Lower lobe of right lung (tissue), 2 donors: Measurements from ENCODE around the gene SIVA1. TPM values are rescaled to one million over a fixed set of nuclear protein-coding genes. Genes with fewer than 3 reads are reported as not detected.

Experiments
- ATAC-seq, 2 donors: fragments of 200-7000 bp; cut with Tn5 transposase; one replicate each; pipeline ENCODE4 v1.9.1; 2020 to 2022; ENCODE audit warnings: mild to moderate bottlenecking in 2 of 2, moderate library complexity in 2 of 2
- DNase-seq: peaks from one replicate; pipeline ENCODE4 v3.0.0-alpha.2; 2020
- H3K27ac ChIP-seq: fragments of 200-600 bp; one replicate; pipeline ENCODE4 v1.8.0; 2022
- H3K27me3 ChIP-seq: fragments of 200-600 bp; one replicate; pipeline ENCODE4 v1.8.0; 2022; ENCODE audit warnings: low read depth
- H3K36me3 ChIP-seq: fragments of 200-600 bp; one replicate; pipeline ENCODE4 v1.8.0; 2022; ENCODE audit warnings: mild to moderate bottlenecking
- H3K4me1 ChIP-seq: fragments of 200-600 bp; one replicate; pipeline ENCODE4 v1.8.0; 2022
- H3K4me3 ChIP-seq: fragments of 200-600 bp; one replicate; pipeline ENCODE4 v1.8.0; 2022; ENCODE audit warnings: mild to moderate bottlenecking
- H3K9me3 ChIP-seq: fragments of 200-600 bp; one replicate; pipeline ENCODE4 v1.8.0; 2022
- intact Hi-C: fragments of 100-400 bp; cut with DNase I; formaldehyde crosslinking; loops from one replicate; pipeline ENCODE4 v1.11.0; 2022
- total RNA-seq: library from RNA; stranded (reverse); fragmentation: NEBNext Ultra II Directional; extraction: Animal tissue kit (Norgen Biotek cat#: 25700); gene quantifications from one replicate; pipeline ENCODE4 v1.2.1, GENCODE V29; 2021
- TF ChIP-seq, protein P1 (sequence below): fragments of 200-600 bp; IDR thresholded peaks from one replicate; pipeline ENCODE4 v1.8.0; 2022; ENCODE audit warnings: antibody characterized with exemption, mild to moderate bottlenecking
- donor health status: DM: no; HTN: yes; CAD: no; lungs with severe emphysema.

SIVA1 gene
- total RNA-seq, 1 donor from 2014 or later: 66.3 TPM

DNA sequence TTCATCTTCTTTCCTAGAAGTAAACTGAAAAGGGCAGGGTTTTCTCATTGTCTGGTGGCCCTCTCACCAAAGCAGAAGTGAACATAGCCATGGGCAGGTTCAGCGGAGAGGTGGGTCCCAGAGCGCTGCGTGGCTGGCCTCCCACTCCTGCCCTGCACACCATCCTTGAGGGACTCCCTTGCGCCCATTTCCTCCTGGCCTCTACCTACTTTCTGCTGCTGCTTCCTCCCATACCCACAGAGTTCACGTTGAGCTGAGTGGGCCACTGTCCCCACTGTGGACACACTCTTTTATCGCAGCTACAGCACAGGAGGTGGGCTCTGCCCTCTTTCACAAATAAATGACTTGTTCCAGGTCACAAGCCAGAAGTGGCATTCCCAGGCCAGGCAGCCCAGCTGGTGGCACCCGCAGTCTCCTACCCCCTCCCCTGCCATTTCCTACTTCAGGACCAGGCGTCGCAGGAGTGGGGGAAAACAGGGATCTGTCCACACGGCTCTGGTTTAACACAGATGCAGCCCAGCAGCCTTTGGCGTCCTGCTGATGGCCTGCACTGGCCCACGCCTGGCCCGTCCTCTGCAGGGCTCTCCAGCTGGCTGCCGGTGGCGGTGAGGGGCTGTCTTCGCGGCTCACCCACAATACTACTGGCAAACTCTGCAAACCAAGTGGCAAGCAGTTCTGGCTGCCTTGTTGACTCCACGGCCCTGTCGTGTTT is 4.9 kb downstream of the SIVA1 start:
- intact Hi-C loops: no loop called here
- peaks cover 68% of the 10 kb centered on the region for H3K36me3 ChIP-seq
- TF ChIP-seq, protein P1, sequence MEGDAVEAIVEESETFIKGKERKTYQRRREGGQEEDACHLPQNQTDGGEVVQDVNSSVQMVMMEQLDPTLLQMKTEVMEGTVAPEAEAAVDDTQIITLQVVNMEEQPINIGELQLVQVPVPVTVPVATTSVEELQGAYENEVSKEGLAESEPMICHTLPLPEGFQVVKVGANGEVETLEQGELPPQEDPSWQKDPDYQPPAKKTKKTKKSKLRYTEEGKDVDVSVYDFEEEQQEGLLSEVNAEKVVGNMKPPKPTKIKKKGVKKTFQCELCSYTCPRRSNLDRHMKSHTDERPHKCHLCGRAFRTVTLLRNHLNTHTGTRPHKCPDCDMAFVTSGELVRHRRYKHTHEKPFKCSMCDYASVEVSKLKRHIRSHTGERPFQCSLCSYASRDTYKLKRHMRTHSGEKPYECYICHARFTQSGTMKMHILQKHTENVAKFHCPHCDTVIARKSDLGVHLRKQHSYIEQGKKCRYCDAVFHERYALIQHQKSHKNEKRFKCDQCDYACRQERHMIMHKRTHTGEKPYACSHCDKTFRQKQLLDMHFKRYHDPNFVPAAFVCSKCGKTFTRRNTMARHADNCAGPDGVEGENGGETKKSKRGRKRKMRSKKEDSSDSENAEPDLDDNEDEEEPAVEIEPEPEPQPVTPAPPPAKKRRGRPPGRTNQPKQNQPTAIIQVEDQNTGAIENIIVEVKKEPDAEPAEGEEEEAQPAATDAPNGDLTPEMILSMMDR: no peak

DNA sequence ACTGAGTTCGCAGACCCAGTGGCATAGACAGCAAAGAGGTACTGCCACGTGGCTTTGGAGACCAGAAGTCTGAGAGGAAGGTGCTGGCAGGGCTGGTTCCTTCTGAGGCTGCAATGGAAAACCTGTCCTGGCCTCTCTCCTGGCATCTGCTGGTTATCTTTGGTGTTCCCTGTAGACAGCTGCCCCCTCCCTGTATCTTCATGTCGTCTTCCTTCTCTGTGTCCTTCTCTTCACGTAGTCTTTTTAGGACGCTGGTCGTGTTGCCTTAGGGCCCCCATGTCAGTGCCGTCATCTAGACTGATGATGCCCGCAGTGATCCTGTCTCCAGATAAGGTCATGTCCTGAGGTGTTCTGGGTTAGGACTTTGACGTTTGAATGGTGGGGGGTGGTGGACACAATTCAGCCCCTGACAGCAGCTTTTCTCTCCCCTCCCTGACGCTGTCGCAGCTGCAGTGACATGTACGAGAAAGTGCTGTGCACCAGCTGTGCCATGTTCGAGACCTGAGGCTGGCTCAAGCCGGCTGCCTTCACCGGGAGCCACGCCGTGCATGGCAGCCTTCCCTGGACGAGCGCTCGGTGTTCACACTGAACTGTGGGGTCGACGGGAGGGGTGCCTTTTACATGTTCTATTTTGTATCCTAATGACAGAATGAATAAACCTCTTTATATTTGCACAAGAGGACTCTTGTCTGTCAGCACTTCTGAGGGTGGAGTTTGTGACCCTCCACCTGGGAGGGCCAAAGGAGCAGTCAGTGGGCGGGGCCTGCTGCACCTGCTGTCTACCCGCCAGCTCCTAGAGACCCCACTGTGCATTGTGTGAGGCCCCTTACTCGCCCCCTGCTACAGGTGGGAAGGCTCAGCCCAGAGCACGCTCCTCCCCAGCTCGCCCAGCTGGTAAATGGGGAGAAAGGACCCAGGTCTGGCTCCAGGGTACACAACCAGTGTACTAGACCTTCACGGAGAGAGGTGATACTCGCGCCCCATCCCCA is 6.3 kb downstream of the SIVA1 start:
- ATAC-seq: no peak
- Histone ChIP-seq H3K36me3 (peaks cover 68% of the 10 kb centered on the region), H3K9me3 (no peaks in the 10 kb centered on the region), H3K27ac (no peak overlapping the region), H3K4me1 (peaks cover 9% of the 10 kb centered on the region), H3K4me3 (no peak overlapping the region), H3K27me3 (no peaks in the 10 kb centered on the region)
- TF ChIP-seq, protein P1: no peak
- DNase-seq: no peak
- intact Hi-C loops: no loop called here

More for the DNA sequence above, 4.9 kb downstream of the SIVA1 start:
- DNase-seq (no peak), ATAC-seq (no peak)
- H3K9me3 ChIP-seq: no peaks in the 10 kb centered on the region
- peaks cover 18% of the 10 kb centered on the region for H3K4me1 ChIP-seq
- no peak overlapping the region for H3K4me3 ChIP-seq
- no peaks in the 10 kb centered on the region for H3K27me3 ChIP-seq
- no peak overlapping the region for H3K27ac ChIP-seq

- no peaks in the 10 kb centered on the region for H3K27me3 ChIP-seq
- ATAC-seq (no peak), DNase-seq (no peak)
- no peak overlapping the region for H3K4me3 ChIP-seq
- TF ChIP-seq, protein P1: no peak
- intact Hi-C loops: no loop called here
- H3K9me3 ChIP-seq: no peaks in the 10 kb centered on the region
- H3K27ac ChIP-seq: no peak overlapping the region
- peaks cover 25% of the 10 kb centered on the region for H3K36me3 ChIP-seq
- peaks cover 20% of the 10 kb centered on the region for H3K4me1 ChIP-seq
These were observed 12.6 kb downstream of the SIVA1 start for GRCh38 chr14:104765517-104765916.

GRCh38 chr14:104766256-104766862 is 13.4 kb downstream of the SIVA1 start:
- DNase-seq (no peak), ATAC-seq (no peak)
- H3K27me3 ChIP-seq: no peaks in the 10 kb centered on the region
- peaks cover 20% of the 10 kb centered on the region for H3K4me1 ChIP-seq
- intact Hi-C loops: no loop called here
- TF ChIP-seq, protein P1: no peak
- H3K27ac ChIP-seq: no peak overlapping the region
- H3K4me3 ChIP-seq: no peak overlapping the region
- no peaks in the 10 kb centered on the region for H3K9me3 ChIP-seq
- H3K36me3 ChIP-seq: peaks cover 25% of the 10 kb centered on the region

- H3K9me3 ChIP-seq: no peaks in the 10 kb centered on the region
- intact Hi-C loops: no loop called here
- peak overlapping the region; percentile 65 for H3K27ac ChIP-seq
- peaks cover 20% of the 10 kb centered on the region for H3K4me1 ChIP-seq
- no peak overlapping the region for H3K4me3 ChIP-seq
- DNase-seq: no peak
- TF ChIP-seq, protein P1: no peak
- ATAC-seq: peak in 1 of 2 donors; percentile 4
- H3K36me3 ChIP-seq: peaks cover 25% of the 10 kb centered on the region
- H3K27me3 ChIP-seq: no peaks in the 10 kb centered on the region
These were observed 14.1 kb downstream of the SIVA1 start for GRCh38 chr14:104766863-104767633.
